A549 (cell line): Measurements from ENCODE around the gene CDK18. TPM values are rescaled to one million over a fixed set of nuclear protein-coding genes. Genes with fewer than 3 reads are reported as not detected.
A peak's percentile ranks its signal among the peaks of the same experiment; 100 is the strongest.

Experiments
- ATAC-seq, 2 experiments: fragments of 200-7000 bp in 1 of 2; fragments of >200 bp in 1 of 2; cut with Nextera tagmentation in 1 of 2; cut with Tn5 transposase in 1 of 2; 3 replicates each; pipeline versions ENCODE4 v1.8.0 to v1.9.1; 2018 to 2020; ENCODE audit warnings: mild to moderate bottlenecking in 1 of 2, moderate library complexity in 1 of 2
- CTCF ChIA-PET: fragments of 300-600 bp; sonication (Branson Sonifier 250); formaldehyde crosslinking; extraction: SDS; loops from one replicate; lab custom pipeline; 2021; ENCODE audit warnings: antibody characterized with exemption, inconsistent platforms; lab: Yijun Ruan, JAX
- POLR2A ChIA-PET: fragments of 350-600 bp; formaldehyde crosslinking; extraction: SDS; loops from one replicate; lab custom pipeline; 2021; ENCODE audit warnings: antibody characterized with exemption, inconsistent platforms; lab: Yijun Ruan, JAX
- DNase-seq, 2 experiments: peaks; one replicate each; pipeline versions ENCODE4 v3.0.0 to v3.0.0-alpha.2; 2011 to 2016; ENCODE audit warnings: low read depth in 1 of 2, low spot score in 1 of 2
- FAIRE-seq: peaks from 2 replicates; lab custom pipeline; 2011; peaks lifted over from hg19 to GRCh38; lab: Jason Lieb, UNC
- H3K27ac ChIP-seq, 2 experiments: fragments of >200 bp; sonication (Bioruptor Twin); formaldehyde crosslinking; 3 replicates each; pipeline ENCODE4 v1.5.1; 2016 to 2017
- H3K4me1 ChIP-seq: fragments of >200 bp; sonication (Bioruptor Twin); formaldehyde crosslinking; 3 replicates; pipeline ENCODE4 v1.6.1; 2016
- H3K4me2 ChIP-seq: fragments of >200 bp; sonication (Bioruptor Twin); formaldehyde crosslinking; 3 replicates; pipeline ENCODE4 v1.6.1; 2016
- H3K4me3 ChIP-seq: fragments of >200 bp; sonication (Bioruptor Twin); formaldehyde crosslinking; 3 replicates; pipeline ENCODE4 v1.5.1; 2016
- H3K9me3 ChIP-seq: fragments of >200 bp; sonication (Bioruptor Twin); formaldehyde crosslinking; 3 replicates; pipeline ENCODE4 v1.6.1; 2016
- CBX2 ChIP-seq: fragments of 200-600 bp; sonication (generic); IDR thresholded peaks from 2 replicates; pipeline ENCODE4 v1.6.1; 2016; ENCODE audit warnings: low read depth, mild to moderate bottlenecking, borderline replicate concordance
- CBX8 ChIP-seq: fragments of 200-600 bp; sonication (generic); IDR thresholded peaks from 2 replicates; pipeline ENCODE4 v1.6.1; 2016
- ELK1 ChIP-seq: fragments of 150-350 bp; IDR thresholded peaks from 2 replicates; pipeline ENCODE4 v1.6.1; 2014; ENCODE audit warnings: low read depth, mild to moderate bottlenecking, low read length
- JUN ChIP-seq, 2 experiments: fragments of >200 bp; sonication (Bioruptor Twin); formaldehyde crosslinking; IDR thresholded peaks; 2 replicates in 1 of 2; 3 replicates in 1 of 2; pipeline ENCODE4 v1.6.1; 2016 to 2017
- POLR2A ChIP-seq: IDR thresholded peaks from 2 replicates; pipeline ENCODE4 v1.6.1; 2012; ENCODE audit warnings: mild to moderate bottlenecking, low read length
- RARB ChIP-seq: fragments of 250-450 bp; sonication (Bioruptor Pico); IDR thresholded peaks from 2 replicates; pipeline ENCODE4 v1.8.0; 2021; ENCODE audit warnings: mild to moderate bottlenecking, moderate library complexity
- REST ChIP-seq: fragments of 200-600 bp; sonication (generic); IDR thresholded peaks from 2 replicates; pipeline ENCODE4 v1.6.1; 2016; ENCODE audit warnings: antibody characterized with exemption, mild to moderate bottlenecking, moderate library complexity
- TP53 ChIP-seq: fragments of 250-450 bp; sonication (Bioruptor Pico); IDR thresholded peaks from 2 replicates; pipeline ENCODE4 v1.5.0; 2021; ENCODE audit warnings: mild to moderate bottlenecking, moderate library complexity
- ZNF302 ChIP-seq: fragments of 250-450 bp; sonication (Bioruptor Pico); IDR thresholded peaks from 2 replicates; pipeline ENCODE4 v1.9.0; 2021; ENCODE audit warnings: inconsistent platforms, mild to moderate bottlenecking, moderate library complexity
- WGBS: methylation state at CpG from one replicate; pipeline ENCODE4 v1.1.6; 2017; ENCODE audit errors: missing lambda C conversion rate; 5-methylcytosine and 5-hydroxymethylcytosine counted together
- polyA plus RNA-seq, 4 experiments: library from polyadenylated mRNA; depleted of rRNA in 3 of 4; stranded (reverse); fragments of >200 nt; fragmentation: RNase III in 1 of 4; extraction: RNeasy Plus Mini Kit Qiagen cat#74134 plus additional on column Dnase treatment in 1 of 4; gene quantifications; 2 replicates in 3 of 4; 3 replicates in 1 of 4; pipeline ENCODE4 v1.2.3, GENCODE V29; 2011 to 2017
- TF ChIP-seq, protein P1 (sequence below): IDR thresholded peaks from 2 replicates; pipeline ENCODE4 v1.6.1; 2012
- TF ChIP-seq, protein P2 (sequence below): fragments of 450-650 bp; IDR thresholded peaks from 2 replicates; pipeline ENCODE4 v1.6.1; 2014; ENCODE audit warnings: antibody characterized with exemption
- TF ChIP-seq, protein P3 (sequence below): fragments of 250-450 bp; sonication (Bioruptor Pico); IDR thresholded peaks from 2 replicates; pipeline ENCODE4 v1.5.0; 2020; ENCODE audit warnings: low read depth, mild to moderate bottlenecking, moderate library complexity

Gene CDK18
- polyA plus RNA-seq, 2 of the 4 experiments (the other 2 are of a cell fraction) = 0.75 to 2.0 TPM

DNA sequence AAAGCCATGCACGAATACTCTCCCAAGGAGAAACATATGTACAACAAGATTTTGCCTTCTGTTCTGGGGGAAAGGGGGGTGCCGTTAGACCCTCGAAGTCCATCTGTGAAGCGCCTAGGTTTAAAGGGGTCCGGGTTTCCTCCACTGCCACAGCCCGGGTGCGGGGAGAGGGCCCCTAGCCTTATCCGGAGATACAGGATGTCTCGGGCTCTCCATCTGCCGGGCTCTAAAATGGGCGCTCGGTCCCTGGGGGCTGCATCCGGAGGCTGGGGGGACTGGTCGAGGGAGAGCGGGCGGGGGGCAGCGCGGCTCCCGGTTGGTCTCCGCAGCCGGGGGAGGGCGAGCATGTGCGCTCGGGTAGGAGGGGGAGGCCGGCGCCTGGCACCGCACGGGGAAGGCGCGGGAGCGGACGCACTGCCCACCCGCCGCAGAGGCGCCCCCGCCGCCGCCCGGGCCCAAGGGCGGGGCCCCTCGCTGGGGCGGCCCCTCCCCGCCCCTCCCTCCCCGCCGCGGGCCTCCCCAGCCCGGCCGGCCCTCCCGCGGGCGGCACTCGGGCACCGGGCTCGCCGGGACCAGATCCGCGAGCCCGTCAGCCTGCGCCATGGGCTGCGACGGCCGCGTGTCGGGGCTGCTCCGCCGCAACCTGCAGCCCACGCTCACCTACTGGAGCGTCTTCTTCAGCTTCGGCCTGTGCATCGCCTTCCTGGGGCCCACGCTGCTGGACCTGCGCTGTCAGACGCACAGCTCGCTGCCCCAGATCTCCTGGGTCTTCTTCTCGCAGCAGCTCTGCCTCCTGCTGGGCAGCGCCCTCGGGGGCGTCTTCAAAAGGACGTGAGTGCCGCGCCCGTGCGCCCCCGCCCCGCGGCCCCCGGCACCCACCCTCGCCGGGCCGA, 64.2 kb downstream of the CDK18 start:
- POLR2A ChIA-PET = no interaction called here
- H3K4me3 ChIP-seq = peak overlapping the region; percentile 46

DNA sequence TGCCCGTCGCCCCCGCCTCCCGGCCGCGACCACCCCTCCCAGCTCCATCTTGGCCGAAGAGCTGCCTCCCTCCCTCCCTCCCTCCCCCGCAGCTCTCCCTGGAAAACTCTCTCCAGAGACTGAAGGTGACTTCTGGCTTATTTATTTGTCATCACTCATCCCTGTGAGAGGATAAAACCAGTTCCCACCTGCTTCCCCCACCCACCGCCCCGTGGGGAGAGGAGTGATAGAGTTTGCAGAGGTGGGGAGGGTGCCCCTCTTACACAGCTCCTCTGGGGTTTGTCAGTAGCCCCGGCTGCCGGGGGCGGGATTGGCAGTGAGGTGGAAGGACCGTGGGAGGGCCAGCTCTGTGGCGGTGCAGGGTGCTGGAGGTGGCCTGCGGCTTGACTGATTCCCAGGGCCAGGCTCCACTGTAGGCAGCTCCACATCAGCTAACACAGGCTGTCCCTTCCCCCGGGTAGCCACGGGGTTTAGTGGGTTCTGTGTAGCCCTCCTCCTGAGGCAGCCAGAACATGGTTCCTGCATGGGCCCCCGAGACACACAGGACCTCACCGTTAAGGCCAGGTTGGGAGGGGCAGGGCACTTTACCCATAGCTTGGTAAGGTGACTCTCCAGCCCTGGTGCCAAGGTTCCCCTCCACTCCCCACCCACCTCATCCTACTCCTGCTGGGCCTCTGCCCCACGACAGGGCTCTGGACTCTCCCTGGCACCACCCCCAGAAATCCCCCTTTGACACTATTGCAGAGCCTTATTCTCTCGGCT, 65.1 kb downstream of the CDK18 start:
- H3K4me3 ChIP-seq = peak overlapping the region; percentile 46
- DNase-seq = no peak
- TF ChIP-seq POLR2A (no peak), JUN (IDR thresholded peaks at IDR 0.05) (no peak), REST (no peak), TP53 (CRISPR knock-in tag) (no peak), CBX8 (no peak)
- TF ChIP-seq, protein P1, sequence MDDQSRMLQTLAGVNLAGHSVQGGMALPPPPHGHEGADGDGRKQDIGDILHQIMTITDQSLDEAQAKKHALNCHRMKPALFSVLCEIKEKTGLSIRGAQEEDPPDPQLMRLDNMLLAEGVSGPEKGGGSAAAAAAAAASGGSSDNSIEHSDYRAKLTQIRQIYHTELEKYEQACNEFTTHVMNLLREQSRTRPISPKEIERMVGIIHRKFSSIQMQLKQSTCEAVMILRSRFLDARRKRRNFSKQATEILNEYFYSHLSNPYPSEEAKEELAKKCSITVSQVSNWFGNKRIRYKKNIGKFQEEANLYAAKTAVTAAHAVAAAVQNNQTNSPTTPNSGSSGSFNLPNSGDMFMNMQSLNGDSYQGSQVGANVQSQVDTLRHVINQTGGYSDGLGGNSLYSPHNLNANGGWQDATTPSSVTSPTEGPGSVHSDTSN = no peak
- TF ChIP-seq, protein P2, sequence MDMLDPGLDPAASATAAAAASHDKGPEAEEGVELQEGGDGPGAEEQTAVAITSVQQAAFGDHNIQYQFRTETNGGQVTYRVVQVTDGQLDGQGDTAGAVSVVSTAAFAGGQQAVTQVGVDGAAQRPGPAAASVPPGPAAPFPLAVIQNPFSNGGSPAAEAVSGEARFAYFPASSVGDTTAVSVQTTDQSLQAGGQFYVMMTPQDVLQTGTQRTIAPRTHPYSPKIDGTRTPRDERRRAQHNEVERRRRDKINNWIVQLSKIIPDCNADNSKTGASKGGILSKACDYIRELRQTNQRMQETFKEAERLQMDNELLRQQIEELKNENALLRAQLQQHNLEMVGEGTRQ = no peak
- TF ChIP-seq, protein P3, sequence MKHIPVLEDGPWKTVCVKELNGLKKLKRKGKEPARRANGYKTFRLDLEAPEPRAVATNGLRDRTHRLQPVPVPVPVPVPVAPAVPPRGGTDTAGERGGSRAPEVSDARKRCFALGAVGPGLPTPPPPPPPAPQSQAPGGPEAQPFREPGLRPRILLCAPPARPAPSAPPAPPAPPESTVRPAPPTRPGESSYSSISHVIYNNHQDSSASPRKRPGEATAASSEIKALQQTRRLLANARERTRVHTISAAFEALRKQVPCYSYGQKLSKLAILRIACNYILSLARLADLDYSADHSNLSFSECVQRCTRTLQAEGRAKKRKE (CRISPR knock-in tag) = no peak
- peak overlapping the region in 1 of 2 experiments; percentile 56; a peak in 2 of 6 replicates for H3K27ac ChIP-seq
- CTCF ChIA-PET = interaction anchor here (0.6 to 4.1 kb wide), 12 partner anchors 10 to 888 kb away, joined by 3 to 31 read pairs (median 4); partner anchors contain the start of gene ELK4
- H3K9me3 ChIP-seq = no peaks in the 10 kb centered on the region
- 57% methylated on average over 13 of the region's 22 CpGs for WGBS
- POLR2A ChIA-PET = no interaction called here
- FAIRE-seq = no peak
- H3K4me1 ChIP-seq = peaks cover 5% of the 10 kb centered on the region; the same call in 1 of the 3 replicates
- ATAC-seq = peak in 1 of 2 experiments; percentile 26; a peak in 3 of 6 replicates
- peak overlapping the region; percentile 97 for H3K4me2 ChIP-seq

More for the DNA sequence above, 64.2 kb downstream of the CDK18 start:
- H3K4me1 ChIP-seq = peaks cover 5% of the 10 kb centered on the region; the same call in 1 of the 3 replicates
- H3K27ac ChIP-seq = peak overlapping the region in 1 of 2 experiments; percentile 56; a peak in 3 of 6 replicates
- WGBS = 8% methylated on average over 13 of the region's 90 CpGs
- TF ChIP-seq ELK1 = no peak
- no peak for TF ChIP-seq CBX2
- TF ChIP-seq RARB = no peak
- TF ChIP-seq ZNF302 (CRISPR knock-in tag) = no peak
- FAIRE-seq (no peak), DNase-seq (no peak), ATAC-seq (peak; percentile 25 to 50; a peak in 3 of 6 replicates)
- H3K4me2 ChIP-seq = peak overlapping the region; percentile 97
- CTCF ChIA-PET = interaction anchor here (0.7 to 4.1 kb wide), 6 partner anchors 22 to 91 kb away, joined by 3 to 31 read pairs (median 5); no protein-coding TSS in a partner anchor
- no peaks in the 10 kb centered on the region for H3K9me3 ChIP-seq
